ENCODE data around the gene RNF135.

- no peak for TF ChIP-seq EZH2 (optimal IDR thresholded peaks at IDR 0.05; ENCODE audit: low read depth, low read length)
- no peak for TF ChIP-seq CTCF (IDR thresholded peaks at IDR 0.05; ENCODE audit: low read length)
These were observed 31.7 kb upstream of the RNF135 start for GRCh38 chr17:30939051-30939689.
